Effector memory CD4-positive, alpha-beta T cell (primary cell): ENCODE results near the gene FOXJ1.

Experiments
- DNase-seq, 3 donors: peaks; one replicate each; pipeline ENCODE4 v3.0.0-alpha.2; 2020
- H3K27ac ChIP-seq: 2 replicates; pipeline ENCODE4 v1.7.0; 2013; ENCODE audit warnings: mild to moderate bottlenecking, low read length, moderate library complexity; ENCODE audit not compliant: insufficient read depth, poor library complexity, severe bottlenecking
- H3K27me3 ChIP-seq: replicated peaks from 2 replicates; pipeline ENCODE4 v1.7.0; 2013; ENCODE audit warnings: mild to moderate bottlenecking, low read length; ENCODE audit not compliant: insufficient read depth, control insufficient read depth, poor library complexity, severe bottlenecking
- H3K36me3 ChIP-seq: 2 replicates; pipeline ENCODE4 v1.7.0; 2013; ENCODE audit warnings: mild to moderate bottlenecking, low read length, moderate library complexity; ENCODE audit not compliant: control insufficient read depth, insufficient read depth
- H3K4me1 ChIP-seq: 2 replicates; pipeline ENCODE4 v1.7.0; 2013; ENCODE audit warnings: low read length, mild to moderate bottlenecking; ENCODE audit not compliant: control insufficient read depth, insufficient read depth, poor library complexity, severe bottlenecking
- H3K4me3 ChIP-seq: 2 replicates; pipeline ENCODE4 v1.7.0; 2013; ENCODE audit warnings: low read length, low read depth, mild to moderate bottlenecking; ENCODE audit not compliant: insufficient read depth, poor library complexity, severe bottlenecking
- H3K9me3 ChIP-seq: 2 replicates; pipeline ENCODE4 v1.7.0; 2013; ENCODE audit warnings: mild to moderate bottlenecking, low read length, moderate library complexity; ENCODE audit not compliant: control insufficient read depth

Gene FOXJ1

GRCh38 chr17:76107509-76107908 is 33.5 kb downstream of the FOXJ1 start:
- no peaks in the 10 kb centered on the region for H3K27me3 ChIP-seq
- H3K27ac ChIP-seq: no peak overlapping the region
- H3K4me3 ChIP-seq: no peak overlapping the region
- DNase-seq: no peak
- no peaks in the 10 kb centered on the region for H3K36me3 ChIP-seq
- peaks cover 11% of the 10 kb centered on the region for H3K4me1 ChIP-seq
- H3K9me3 ChIP-seq: no peaks in the 10 kb centered on the region

DNA sequence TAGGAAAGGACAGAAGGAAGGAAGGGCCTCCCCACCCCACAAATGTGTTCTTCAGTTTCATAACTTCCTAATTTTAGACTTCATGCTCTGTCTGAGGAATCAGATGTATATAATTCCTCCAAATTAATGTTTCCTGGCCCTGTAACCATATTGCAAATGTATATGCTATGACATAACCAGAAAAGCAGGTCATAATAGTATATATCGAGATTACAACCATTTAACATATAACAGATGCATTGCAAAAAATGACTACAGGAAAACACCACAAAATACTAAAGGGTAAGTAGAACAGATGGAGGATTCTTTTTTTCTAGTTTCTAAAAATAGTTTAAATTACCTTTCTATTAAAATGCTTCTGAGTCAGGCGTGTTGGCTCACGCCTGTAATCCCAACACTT is 34.3 kb downstream of the FOXJ1 start:
- H3K9me3 ChIP-seq: no peaks in the 10 kb centered on the region
- no peak overlapping the region for H3K4me3 ChIP-seq
- H3K27me3 ChIP-seq: no peaks in the 10 kb centered on the region
- DNase-seq: no peak
- H3K27ac ChIP-seq: no peak overlapping the region
- H3K36me3 ChIP-seq: peaks cover 1% of the 10 kb centered on the region
- peaks cover 12% of the 10 kb centered on the region for H3K4me1 ChIP-seq

DNA sequence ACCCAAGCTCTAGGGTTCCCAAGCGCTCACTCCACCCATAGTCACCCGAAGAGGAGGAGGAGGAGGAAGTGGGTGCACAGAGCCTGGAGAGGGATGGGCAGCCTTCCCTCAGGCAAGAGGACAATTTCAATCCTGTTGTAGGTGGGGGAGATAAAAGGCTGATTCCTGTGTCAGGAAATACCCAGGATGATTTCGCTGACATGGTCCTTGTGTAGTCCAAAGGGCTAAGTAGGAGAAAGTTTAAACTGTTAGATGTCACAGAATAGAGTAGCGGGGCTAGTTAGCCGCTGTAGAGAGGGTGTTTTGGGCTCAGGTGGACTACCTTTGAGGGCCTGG is 36.2 kb downstream of the FOXJ1 start:
- H3K27me3 ChIP-seq: no peaks in the 10 kb centered on the region
- H3K4me3 ChIP-seq: no peak overlapping the region
- no peak overlapping the region for H3K27ac ChIP-seq
- H3K9me3 ChIP-seq: no peaks in the 10 kb centered on the region
- peaks cover 12% of the 10 kb centered on the region for H3K4me1 ChIP-seq
- no peak for DNase-seq
- H3K36me3 ChIP-seq: peaks cover 12% of the 10 kb centered on the region

GRCh38 chr17:76104140-76104895 is 36.7 kb downstream of the FOXJ1 start:
- Histone ChIP-seq H3K27ac (peak overlapping the region; percentile 78), H3K36me3 (peaks cover 17% of the 10 kb centered on the region), H3K4me1 (peaks cover 12% of the 10 kb centered on the region), H3K4me3 (peak overlapping the region; percentile 89), H3K27me3 (no peaks in the 10 kb centered on the region), H3K9me3 (no peaks in the 10 kb centered on the region)
- no peak for DNase-seq

DNA sequence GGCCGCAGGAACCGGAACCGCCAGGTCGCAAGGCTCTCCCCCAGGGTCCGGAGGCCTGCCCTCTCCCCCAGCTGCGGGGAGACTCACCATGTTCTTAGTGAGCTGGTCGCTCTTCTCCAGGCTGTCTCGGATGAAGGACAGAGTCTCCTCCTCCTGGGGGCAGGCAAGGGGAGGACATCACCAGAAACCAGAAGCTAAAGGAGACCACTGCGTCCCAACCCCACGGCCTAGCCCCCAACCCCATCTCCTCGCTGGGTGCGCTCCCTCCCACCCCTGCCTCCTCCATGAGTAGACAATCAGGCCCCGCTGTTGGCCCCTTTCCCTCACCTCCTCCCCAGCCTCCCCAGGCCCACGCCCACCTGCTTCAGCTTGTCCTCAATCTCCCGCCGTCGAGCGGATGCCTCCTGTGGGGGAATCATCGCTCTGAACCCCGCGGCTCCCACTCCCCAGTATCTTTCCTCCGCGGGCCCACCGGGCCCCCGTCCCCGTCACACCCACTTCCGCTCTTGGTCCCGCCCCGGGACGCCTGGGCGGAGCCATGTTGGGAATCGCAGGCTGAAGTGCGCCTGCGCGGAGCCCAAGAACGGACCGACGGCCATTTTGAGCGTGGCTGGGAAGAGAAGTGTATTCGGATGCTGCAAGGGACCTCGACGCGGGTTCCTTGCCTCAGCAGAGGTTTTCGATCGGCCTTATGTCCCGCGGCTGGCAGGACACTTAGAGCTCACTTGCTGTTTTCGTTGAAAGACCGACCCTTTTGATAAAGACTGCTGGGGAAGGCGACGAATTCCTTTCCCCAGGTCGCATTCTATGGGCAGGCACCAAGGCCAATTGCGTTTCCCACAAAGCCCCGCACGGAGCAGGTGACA is 37.5 kb downstream of the FOXJ1 start, which contains the start of gene EXOC7:
Gene EXOC7, minus strand, starts transcription at position 514 of the 866 bp plus-strand sequence. Its CDS starts 95 bp downstream, at position 419.
- H3K4me3 ChIP-seq: peak within 1 kb of the TSS; percentile 89
- peak; percentile 85 to 89 (median 88) for DNase-seq
- H3K9me3 ChIP-seq: no peaks in the 10 kb centered on the region
- peaks cover 17% of the 10 kb centered on the region for H3K36me3 ChIP-seq
- H3K4me1 ChIP-seq: peaks cover 12% of the 10 kb centered on the region
- H3K27ac ChIP-seq: peak within 1 kb of the TSS; percentile 78
- H3K27me3 ChIP-seq: no peaks in the 10 kb centered on the region

DNA sequence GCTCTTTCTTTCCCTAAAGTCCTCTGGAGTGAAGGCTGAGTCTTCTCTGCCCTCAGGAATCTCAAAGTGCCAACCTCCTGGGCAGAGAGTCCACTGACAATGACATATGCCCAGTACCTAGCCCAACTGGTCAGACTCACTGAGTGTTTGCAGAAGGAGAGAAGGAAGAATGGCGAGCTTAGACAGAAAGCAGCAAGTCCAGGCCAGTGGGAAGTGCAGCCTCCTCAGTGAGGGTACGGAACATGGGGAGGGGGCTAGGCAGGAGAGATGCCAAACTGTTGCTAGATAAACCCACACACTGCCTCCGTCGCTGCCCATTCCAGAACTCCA is 38.1 kb downstream of the FOXJ1 start:
- Histone ChIP-seq H3K27ac (peak overlapping the region; percentile 78), H3K4me3 (peak overlapping the region; percentile 89), H3K4me1 (peaks cover 12% of the 10 kb centered on the region), H3K27me3 (no peaks in the 10 kb centered on the region), H3K9me3 (no peaks in the 10 kb centered on the region), H3K36me3 (peaks cover 18% of the 10 kb centered on the region)
- no peak for DNase-seq

DNA sequence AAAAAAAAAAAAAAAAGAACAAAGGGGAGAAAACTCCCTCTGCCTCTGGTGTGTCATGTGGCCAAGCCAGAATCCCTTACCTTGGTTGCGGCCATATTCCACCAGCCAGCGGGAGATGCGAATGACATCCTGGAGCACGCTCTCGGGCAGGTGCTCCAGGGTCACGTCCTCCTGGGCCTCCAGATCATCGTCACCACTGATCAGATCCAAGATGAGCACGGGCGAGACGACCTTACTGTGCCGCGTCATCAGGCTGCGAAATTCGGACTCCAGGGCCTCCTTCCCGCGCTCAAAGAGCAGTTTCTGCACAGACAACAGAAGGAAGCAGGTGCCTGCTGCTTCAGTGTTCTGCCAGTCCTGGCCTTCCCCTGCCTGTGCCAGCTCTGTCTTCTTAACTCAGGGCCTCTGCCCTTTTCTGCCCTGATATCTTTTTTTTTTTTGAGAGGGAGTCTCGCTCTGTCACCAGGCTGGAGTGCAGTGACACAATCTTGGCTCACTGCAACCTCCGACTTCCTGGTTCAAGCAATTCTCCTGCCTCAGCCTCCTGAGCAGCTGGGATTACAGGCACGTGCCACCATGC is 43.2 kb downstream of the FOXJ1 start:
- peaks cover 55% of the 10 kb centered on the region for H3K36me3 ChIP-seq
- H3K4me3 ChIP-seq: no peak overlapping the region
- DNase-seq: no peak
- no peaks in the 10 kb centered on the region for H3K27me3 ChIP-seq
- H3K4me1 ChIP-seq: peaks cover 4% of the 10 kb centered on the region
- H3K9me3 ChIP-seq: no peaks in the 10 kb centered on the region
- no peak overlapping the region for H3K27ac ChIP-seq

GRCh38 chr17:76095943-76096342 is 45.1 kb downstream of the FOXJ1 start:
- Histone ChIP-seq H3K9me3 (no peaks in the 10 kb centered on the region), H3K4me1 (no peaks in the 10 kb centered on the region), H3K27ac (no peak overlapping the region), H3K36me3 (peaks cover 52% of the 10 kb centered on the region), H3K4me3 (no peak overlapping the region), H3K27me3 (no peaks in the 10 kb centered on the region)
- DNase-seq: no peak

DNA sequence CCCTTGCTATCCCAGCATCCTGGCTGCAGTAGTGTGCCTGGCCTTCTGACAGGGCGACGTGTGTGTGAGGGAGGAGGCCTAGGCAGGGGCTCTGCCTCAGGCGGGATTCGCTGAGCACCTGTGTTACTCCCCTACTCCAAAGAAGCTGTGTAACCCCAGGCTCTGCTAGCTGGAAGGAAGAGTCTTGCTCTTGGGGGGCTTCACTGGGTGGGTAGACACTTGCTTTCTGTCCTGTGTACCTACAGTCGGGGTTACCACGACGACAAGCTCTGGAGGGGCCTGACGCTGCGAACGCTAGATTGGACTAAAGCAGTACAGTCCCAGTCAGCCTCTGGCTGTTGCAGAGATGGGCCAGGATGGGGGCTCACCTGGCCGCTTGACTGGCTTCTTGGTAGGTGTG is 47.0 kb downstream of the FOXJ1 start:
- Histone ChIP-seq H3K4me3 (no peak overlapping the region), H3K4me1 (no peaks in the 10 kb centered on the region), H3K36me3 (peaks cover 61% of the 10 kb centered on the region), H3K27ac (no peak overlapping the region), H3K27me3 (no peaks in the 10 kb centered on the region), H3K9me3 (no peaks in the 10 kb centered on the region)
- DNase-seq: no peak
